Memory B cell (primary cell): Measurements from ENCODE around the gene ACSBG1.
A peak's percentile ranks its signal among the peaks of the same experiment; 100 is the strongest.

Experiments
- ATAC-seq: fragments of 150-1000 bp; cut with Tn5 transposase; 2 replicates; pipeline ENCODE4 v1.10.0; 2021; ENCODE audit warnings: low read depth, mild to moderate bottlenecking, moderate library complexity
- DNase-seq, 2 donors: peaks; one replicate each; pipeline ENCODE4 v3.0.0; 2022; ENCODE audit warnings: low spot score in 2 of 2
- H3K27ac Mint-ChIP-seq: one replicate; pipeline ENCODE4 v1.8.0; 2022; ENCODE audit warnings: mild to moderate bottlenecking, moderate library complexity, mixed read lengths
- H3K27me3 Mint-ChIP-seq: one replicate; pipeline ENCODE4 v1.8.0; 2022; ENCODE audit warnings: mixed read lengths
- H3K36me3 Mint-ChIP-seq: one replicate; pipeline ENCODE4 v1.8.0; 2022; ENCODE audit warnings: mild to moderate bottlenecking, mixed read lengths
- H3K4me1 Mint-ChIP-seq: one replicate; pipeline ENCODE4 v1.8.0; 2022; ENCODE audit warnings: mixed read lengths
- H3K4me3 Mint-ChIP-seq: one replicate; pipeline ENCODE4 v1.8.0; 2022; ENCODE audit warnings: mild to moderate bottlenecking, moderate library complexity, mixed read lengths
- H3K9me3 Mint-ChIP-seq: one replicate; pipeline ENCODE4 v1.8.0; 2022; ENCODE audit warnings: mixed read lengths

ACSBG1 gene

DNA sequence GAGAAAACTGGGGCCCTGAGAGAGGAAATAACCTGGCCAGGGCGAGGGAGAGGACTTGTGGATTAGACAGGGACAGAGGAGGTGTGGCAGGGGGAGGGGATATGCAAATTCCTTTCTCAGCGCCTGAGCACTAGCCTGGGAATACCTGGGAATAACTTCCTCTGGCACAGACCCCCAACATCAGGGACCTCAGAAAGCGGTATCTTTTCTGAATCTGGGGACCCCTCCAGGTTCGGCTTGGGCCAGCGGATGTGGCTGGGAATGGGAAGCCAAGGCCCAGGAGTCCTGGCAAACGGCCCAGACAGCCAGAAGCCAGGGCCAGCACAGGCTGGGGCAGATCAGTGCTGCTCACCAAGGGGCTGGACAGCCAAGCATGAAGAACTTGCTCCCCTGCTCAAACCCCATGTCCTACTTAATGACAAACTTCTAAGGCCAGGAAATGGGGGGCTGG lies 9.2 kb upstream of the ACSBG1 start:
- Mint-ChIP-seq H3K27ac (no peak overlapping the region), H3K9me3 (no peaks in the 10 kb centered on the region), H3K27me3 (peaks cover 8% of the 10 kb centered on the region), H3K4me3 (no peak overlapping the region), H3K36me3 (no peaks in the 10 kb centered on the region), H3K4me1 (no peaks in the 10 kb centered on the region)
- DNase-seq (no peak), ATAC-seq (no peak)

DNA sequence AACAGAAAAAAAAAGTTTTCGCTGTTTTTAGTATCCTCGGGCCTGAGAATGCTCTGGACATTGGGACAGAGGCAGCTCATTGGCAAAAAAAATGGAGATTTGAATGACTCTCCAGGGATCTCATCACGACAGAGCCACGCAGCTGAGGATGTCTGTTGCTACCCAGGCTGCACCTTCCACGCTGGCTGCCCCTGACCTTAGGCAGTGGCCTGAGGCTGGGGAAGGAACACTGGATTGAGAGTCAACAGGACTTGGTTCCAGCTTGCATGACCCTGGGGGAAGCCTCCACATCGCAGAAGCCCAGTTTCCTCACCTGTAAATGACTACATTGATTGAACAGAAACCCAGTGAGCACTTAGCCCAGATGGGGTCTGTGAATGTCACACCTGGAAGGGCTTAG lies 8.7 kb upstream of the ACSBG1 start:
- DNase-seq (no peak), ATAC-seq (no peak)
- Mint-ChIP-seq H3K4me1 (no peaks in the 10 kb centered on the region), H3K27ac (no peak overlapping the region), H3K27me3 (peaks cover 8% of the 10 kb centered on the region), H3K4me3 (no peak overlapping the region), H3K9me3 (no peaks in the 10 kb centered on the region), H3K36me3 (no peaks in the 10 kb centered on the region)

DNA sequence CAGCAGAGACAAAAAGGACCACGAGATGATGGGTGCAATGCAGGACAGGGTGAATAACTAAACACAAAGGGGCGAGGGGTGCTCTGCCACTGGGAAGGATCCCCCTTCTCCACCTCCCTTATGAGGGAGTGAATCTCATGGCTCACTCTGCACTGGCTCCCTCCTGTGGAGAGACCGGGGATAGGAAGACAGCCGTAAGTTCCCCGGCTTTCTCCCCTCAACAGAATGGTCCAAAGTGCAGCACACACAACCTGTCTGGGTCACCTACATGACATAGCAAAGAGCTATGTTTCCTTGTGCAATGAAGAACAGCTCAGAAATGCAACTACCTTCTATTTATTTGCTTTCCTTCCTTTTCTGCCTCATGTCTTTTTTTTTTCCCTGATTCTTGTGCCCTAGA lies 7.8 kb upstream of the ACSBG1 start:
- H3K36me3 Mint-ChIP-seq = no peaks in the 10 kb centered on the region
- ATAC-seq = no peak
- no peaks in the 10 kb centered on the region for H3K4me1 Mint-ChIP-seq
- H3K4me3 Mint-ChIP-seq = no peak overlapping the region
- no peak overlapping the region for H3K27ac Mint-ChIP-seq
- no peaks in the 10 kb centered on the region for H3K9me3 Mint-ChIP-seq
- no peak for DNase-seq
- peaks cover 10% of the 10 kb centered on the region for H3K27me3 Mint-ChIP-seq

DNA sequence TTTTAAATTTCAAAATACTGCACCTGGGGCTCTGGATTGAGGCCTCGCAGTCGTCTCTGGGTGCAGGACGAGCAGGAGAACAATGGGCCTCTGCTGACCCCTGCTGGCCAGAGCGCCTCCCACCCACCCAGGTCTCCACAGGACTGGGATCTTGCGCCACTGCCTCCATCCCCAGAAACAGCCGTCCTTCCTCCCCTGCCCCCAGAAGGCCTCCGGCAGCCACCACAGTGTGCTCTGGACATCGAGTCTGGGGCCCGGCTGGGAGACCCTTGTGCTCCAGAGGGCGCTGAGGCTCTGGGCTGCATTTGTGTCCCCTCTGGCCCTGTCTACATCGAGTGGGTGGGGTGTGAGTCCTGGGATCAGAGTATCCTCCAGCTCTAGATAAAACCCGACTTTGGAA lies 6.7 kb upstream of the ACSBG1 start:
- Mint-ChIP-seq H3K36me3 (no peaks in the 10 kb centered on the region), H3K27ac (no peak overlapping the region), H3K4me1 (no peaks in the 10 kb centered on the region), H3K4me3 (no peak overlapping the region), H3K9me3 (no peaks in the 10 kb centered on the region), H3K27me3 (peaks cover 10% of the 10 kb centered on the region)
- ATAC-seq (peak; percentile 96), DNase-seq (peak; percentile 78 to 85)

DNA sequence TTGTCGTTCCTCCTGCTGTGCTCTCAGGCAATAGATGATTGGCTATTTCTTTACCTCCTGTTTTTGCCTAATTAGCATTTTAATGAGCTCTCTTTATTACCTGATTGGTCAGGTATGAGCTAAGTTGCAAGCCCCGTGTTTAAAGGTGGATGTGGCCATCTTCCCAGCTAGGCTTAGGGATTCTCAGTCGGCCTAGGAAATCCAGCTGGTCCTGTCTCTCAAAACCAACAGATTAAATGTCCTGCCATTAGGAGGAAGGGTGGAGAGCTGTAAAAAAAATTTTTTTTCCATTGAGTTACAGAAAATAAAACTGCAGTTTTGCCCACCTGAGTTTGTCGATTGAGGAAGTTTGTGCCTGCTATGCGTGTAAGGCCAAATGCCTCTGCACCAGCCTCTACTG lies 5.4 kb upstream of the ACSBG1 start:
- Mint-ChIP-seq H3K4me3 (no peak overlapping the region), H3K27ac (no peak overlapping the region), H3K4me1 (no peaks in the 10 kb centered on the region), H3K36me3 (no peaks in the 10 kb centered on the region), H3K9me3 (no peaks in the 10 kb centered on the region), H3K27me3 (peaks cover 12% of the 10 kb centered on the region)
- no peak for DNase-seq
- no peak for ATAC-seq

GRCh38 chr15:78237146-78237545 lies 2.8 kb upstream of the ACSBG1 start:
- H3K27ac Mint-ChIP-seq = no peak overlapping the region
- DNase-seq = no peak
- no peaks in the 10 kb centered on the region for H3K9me3 Mint-ChIP-seq
- H3K4me3 Mint-ChIP-seq = no peak overlapping the region
- peaks cover 8% of the 10 kb centered on the region for H3K27me3 Mint-ChIP-seq
- no peak for ATAC-seq
- no peaks in the 10 kb centered on the region for H3K36me3 Mint-ChIP-seq
- H3K4me1 Mint-ChIP-seq = no peaks in the 10 kb centered on the region

DNA sequence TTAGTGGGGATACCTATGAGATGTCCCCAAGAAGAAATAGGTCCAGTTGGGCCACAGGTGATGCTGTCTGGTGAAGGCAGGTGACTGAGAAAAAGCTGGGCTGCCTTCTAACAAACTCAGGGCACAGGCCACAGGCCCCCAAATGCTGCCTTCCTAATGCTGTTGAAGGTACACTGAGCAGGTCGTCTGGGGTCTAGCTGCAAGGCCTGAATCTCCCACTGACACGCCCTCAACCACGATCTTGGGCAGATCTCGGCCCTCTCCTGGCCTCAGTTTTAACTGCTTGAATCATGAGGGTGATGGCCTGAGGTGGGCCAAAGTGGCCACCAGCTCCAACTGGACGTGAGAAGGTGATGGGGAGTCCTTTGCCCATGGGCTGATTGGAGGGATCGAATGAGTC lies 2.1 kb upstream of the ACSBG1 start:
- no peaks in the 10 kb centered on the region for H3K36me3 Mint-ChIP-seq
- peaks cover 7% of the 10 kb centered on the region for H3K27me3 Mint-ChIP-seq
- ATAC-seq (no peak), DNase-seq (no peak)
- no peaks in the 10 kb centered on the region for H3K9me3 Mint-ChIP-seq
- no peaks in the 10 kb centered on the region for H3K4me1 Mint-ChIP-seq
- H3K4me3 Mint-ChIP-seq = no peak overlapping the region
- H3K27ac Mint-ChIP-seq = no peak overlapping the region

DNA sequence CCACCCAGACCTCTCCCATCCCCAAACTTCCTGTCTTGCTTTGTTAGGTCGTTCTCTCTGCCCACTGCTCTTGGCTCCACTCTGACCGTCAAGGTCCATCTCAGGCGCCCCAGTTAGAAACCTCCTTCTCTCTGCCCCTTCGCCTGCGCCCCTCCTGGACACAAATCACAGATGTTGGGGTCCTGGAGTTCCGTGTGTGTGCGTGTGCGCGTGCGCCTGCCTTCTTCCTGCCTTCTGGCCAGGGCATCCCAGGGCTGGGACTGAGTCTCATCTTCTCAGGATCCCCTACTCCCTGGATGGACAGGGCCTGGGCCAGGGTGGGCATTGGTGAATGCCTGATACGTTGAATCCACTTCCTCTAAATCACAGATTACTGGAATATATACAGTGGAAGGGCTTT lies 869 bp downstream of the ACSBG1 start:
- Mint-ChIP-seq H3K27me3 (peaks cover 9% of the 10 kb centered on the region), H3K9me3 (no peaks in the 10 kb centered on the region), H3K36me3 (no peaks in the 10 kb centered on the region), H3K4me3 (no peak overlapping the region), H3K27ac (no peak overlapping the region), H3K4me1 (no peaks in the 10 kb centered on the region)
- no peak for ATAC-seq
- DNase-seq = no peak

GRCh38 chr15:78232951-78233350 lies 1.4 kb downstream of the ACSBG1 start:
- no peak for ATAC-seq
- Mint-ChIP-seq H3K4me3 (no peak overlapping the region), H3K4me1 (no peaks in the 10 kb centered on the region), H3K9me3 (no peaks in the 10 kb centered on the region), H3K27me3 (peaks cover 9% of the 10 kb centered on the region), H3K36me3 (no peaks in the 10 kb centered on the region), H3K27ac (no peak overlapping the region)
- no peak for DNase-seq

DNA sequence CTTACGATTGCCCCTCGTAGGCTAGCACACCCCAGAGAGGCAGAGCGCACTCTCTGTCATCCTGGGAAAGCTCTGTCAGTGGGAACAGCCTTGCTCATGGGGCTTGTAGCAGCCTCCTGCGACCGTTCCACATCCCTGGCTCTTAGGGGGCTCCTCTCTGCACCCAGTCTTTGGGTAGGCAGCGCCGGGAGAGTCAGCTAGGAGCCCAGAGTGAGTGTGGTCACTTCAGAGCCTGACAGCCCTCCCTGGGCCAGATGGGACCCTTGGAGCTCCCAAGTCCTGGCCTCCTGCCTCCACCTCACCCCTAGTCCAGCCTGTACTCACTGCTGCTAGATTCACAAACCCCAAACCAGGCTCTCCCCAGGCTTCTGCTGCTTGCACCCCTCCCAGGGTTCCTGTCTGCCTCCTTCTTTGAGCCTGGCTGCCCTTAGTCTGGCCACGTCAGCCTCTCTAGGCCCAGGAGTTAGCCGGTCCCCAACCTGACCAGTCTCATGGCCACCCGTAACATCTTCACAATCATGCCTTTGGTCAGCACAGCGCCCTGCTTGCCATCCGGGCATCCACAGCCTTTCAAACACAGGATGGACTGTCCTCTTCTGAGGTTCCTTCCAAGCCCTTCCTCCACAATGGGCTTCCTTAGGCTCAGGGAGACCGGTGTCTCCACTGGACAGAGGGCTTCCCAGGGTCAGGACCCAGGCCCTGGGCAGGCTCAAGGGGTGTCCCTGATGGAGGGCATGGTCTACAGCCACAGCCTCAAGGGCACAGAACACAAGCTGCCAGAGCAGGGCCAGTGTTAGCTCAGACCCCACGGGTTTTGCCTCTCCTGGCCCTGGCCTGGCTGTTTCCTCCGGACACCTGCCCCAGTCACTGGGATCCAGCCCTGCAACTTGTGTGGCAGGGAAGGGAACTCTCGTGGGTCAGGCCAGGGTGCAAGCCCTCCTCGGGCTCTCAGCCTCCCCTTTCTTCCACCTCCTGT lies 4.6 kb downstream of the ACSBG1 start:
- Mint-ChIP-seq H3K27me3 (peaks cover 2% of the 10 kb centered on the region), H3K27ac (no peak overlapping the region), H3K4me1 (peaks cover 3% of the 10 kb centered on the region), H3K4me3 (no peak overlapping the region), H3K9me3 (no peaks in the 10 kb centered on the region), H3K36me3 (no peaks in the 10 kb centered on the region)
- no peak for DNase-seq
- ATAC-seq = no peak

DNA sequence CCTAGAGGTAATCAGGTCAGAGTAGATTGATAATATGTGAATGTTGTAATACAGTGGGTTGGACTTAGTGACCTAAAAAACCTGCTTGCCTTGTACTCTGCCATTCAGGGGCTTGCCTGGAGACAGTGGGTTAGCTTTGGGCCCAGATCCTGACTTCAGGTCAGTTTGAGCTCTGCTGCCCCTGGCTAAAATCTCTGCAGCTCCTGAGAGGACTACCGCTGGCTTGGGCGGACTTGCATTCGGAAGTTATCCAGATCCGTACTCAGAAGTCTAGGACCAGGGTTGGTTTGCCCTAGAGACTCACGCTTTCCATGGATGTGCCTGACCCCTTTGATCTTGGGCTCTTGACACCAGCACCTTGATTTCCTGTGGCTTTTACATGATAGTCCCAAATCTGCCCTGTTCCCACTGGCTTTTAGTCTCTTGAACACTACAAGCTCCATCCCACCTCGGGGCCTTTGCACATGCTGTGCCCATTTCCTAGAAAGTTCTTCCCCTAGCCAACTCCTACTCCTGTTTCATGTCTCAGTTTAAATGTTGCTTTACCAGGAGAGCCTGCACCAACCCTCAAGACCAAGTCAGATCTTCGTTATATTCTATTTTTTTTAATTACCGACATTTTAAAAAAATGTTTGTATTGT lies 5.9 kb downstream of the ACSBG1 start:
- H3K27me3 Mint-ChIP-seq = peaks cover 2% of the 10 kb centered on the region
- no peak overlapping the region for H3K4me3 Mint-ChIP-seq
- H3K27ac Mint-ChIP-seq = no peak overlapping the region

DNA sequence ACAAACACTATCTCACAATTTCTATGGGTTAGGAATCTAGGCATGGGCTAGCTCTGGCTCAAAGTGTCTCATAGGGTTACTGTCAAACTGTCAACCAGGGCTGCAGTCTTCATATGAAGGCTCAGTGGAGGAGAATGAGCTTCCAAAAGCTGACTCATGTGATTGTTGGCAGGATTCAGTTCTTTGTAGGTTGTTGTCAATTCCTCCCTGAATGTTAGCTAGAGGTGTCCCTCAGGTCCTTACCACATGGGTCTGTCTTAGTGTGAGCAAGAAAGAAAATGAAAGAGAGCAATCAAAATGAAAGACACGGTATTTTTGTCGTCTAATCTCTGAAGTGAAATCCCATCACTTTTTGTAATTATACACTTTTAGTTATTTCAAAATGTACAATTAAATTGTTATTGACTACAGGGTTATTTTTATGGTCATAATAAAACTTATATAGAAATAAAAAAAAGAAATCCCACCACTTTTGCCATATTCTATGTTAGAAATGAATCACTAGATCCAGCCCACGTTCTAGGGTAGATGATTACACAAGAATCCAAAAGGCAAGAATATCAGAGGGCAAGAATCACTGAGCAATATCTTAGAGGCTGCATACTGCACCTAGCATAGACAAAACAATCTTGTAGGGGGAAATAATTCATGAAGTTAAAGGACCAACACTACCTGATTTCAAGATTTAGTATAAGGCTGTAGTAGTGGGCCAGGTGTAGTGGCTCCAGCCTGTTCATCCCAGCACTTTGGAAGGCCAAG lies 8.4 kb downstream of the ACSBG1 start:
- no peak overlapping the region for H3K4me3 Mint-ChIP-seq
- peaks cover 3% of the 10 kb centered on the region for H3K4me1 Mint-ChIP-seq
- H3K27ac Mint-ChIP-seq = no peak overlapping the region
- no peaks in the 10 kb centered on the region for H3K9me3 Mint-ChIP-seq
- ATAC-seq (no peak), DNase-seq (no peak)
- H3K27me3 Mint-ChIP-seq = peaks cover 4% of the 10 kb centered on the region
- no peaks in the 10 kb centered on the region for H3K36me3 Mint-ChIP-seq

More for the DNA sequence above, 5.9 kb downstream of the ACSBG1 start:
- Mint-ChIP-seq H3K4me1 (peaks cover 3% of the 10 kb centered on the region), H3K36me3 (no peaks in the 10 kb centered on the region), H3K9me3 (no peaks in the 10 kb centered on the region)
- no peak for ATAC-seq
- DNase-seq = no peak

- peaks cover 1% of the 10 kb centered on the region for H3K27me3 Mint-ChIP-seq
- no peak overlapping the region for H3K27ac Mint-ChIP-seq
- no peak for DNase-seq
- peaks cover 3% of the 10 kb centered on the region for H3K4me1 Mint-ChIP-seq
- H3K9me3 Mint-ChIP-seq = no peaks in the 10 kb centered on the region
- no peak overlapping the region for H3K4me3 Mint-ChIP-seq
- no peaks in the 10 kb centered on the region for H3K36me3 Mint-ChIP-seq
- ATAC-seq = no peak
These were observed 10.3 kb downstream of the ACSBG1 start for GRCh38 chr15:78224023-78224411.

DNA sequence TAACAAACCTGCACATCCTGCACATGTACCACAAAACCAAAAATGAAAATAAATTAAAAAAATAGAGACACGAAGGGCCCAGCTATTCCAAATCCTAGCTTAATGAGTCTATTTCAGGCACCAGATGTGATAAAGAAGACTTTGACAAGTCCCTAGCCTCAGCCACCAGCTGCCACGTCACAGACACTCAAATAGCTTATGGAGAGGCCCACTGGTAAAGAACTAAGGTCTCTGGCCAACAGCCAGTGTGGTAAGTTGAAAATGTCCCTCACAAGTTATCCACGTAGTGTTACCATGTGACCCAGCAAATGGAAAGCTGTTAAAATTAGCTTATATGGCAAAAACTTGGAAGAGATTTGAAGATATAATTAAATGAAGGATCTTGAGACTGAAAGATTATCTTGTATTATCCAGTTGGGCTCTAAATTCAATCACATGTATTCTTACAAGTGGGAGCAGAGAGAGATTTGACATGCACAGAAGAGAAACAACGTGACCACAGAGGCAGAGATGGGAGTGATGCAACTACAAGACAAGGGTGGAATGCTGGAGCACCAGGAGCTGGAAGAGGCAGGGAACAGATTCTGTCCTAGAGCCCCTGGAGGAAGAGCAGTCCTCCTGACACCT lies 10.9 kb downstream of the ACSBG1 start:
- no peak for ATAC-seq
- peaks cover 1% of the 10 kb centered on the region for H3K27me3 Mint-ChIP-seq
- H3K27ac Mint-ChIP-seq = no peak overlapping the region

More for the DNA sequence above, 10.9 kb downstream of the ACSBG1 start:
- H3K4me3 Mint-ChIP-seq = no peak overlapping the region
- no peak for DNase-seq
- no peaks in the 10 kb centered on the region for H3K9me3 Mint-ChIP-seq
- peaks cover 3% of the 10 kb centered on the region for H3K4me1 Mint-ChIP-seq
- no peaks in the 10 kb centered on the region for H3K36me3 Mint-ChIP-seq
